Fibroblast of the conjunctiva (primary cell): Measurements from ENCODE around the gene ZNF415.
A peak's percentile ranks its signal among the peaks of the same experiment; 100 is the strongest.
"Not testable (repeated sequence)": the region's sequence is repeated elsewhere in the genome, so short reads cannot be mapped to it uniquely, and the experiment has no call there.

Source experiments
- DNase-seq: peaks from one replicate; pipeline ENCODE4 v3.0.0-alpha.2; 2010; ENCODE audit warnings: low read depth

The ZNF415 gene

GRCh38 chr19:53132141-53132991 is at the start of gene ZNF415:
ZNF415 (minus strand) TSS chr19:53132910; CDS start chr19:53122676, 10,234 bp downstream.
- DNase-seq: peak; percentile 45

DNA sequence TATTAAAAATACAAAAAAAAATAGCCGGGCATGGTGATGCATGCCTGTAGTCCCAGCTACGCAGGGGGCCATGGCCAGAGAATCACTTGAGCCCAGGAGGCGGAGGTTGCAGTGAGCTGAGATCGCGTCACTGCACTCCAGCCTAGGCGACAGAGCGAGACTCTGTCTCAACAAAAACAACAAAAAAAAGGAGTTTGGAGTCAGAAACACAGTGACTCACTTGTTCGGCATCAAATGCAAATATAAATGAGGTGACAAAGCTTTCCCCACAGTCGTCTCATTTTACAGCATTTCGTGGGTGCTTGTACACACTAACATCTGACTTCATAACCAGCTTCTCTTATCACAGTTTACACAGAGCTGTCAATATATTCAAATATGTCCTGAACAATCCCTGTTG is 49.5 kb upstream of the ZNF415 start:
- DNase-seq: no peak

GRCh38 chr19:53177986-53178385 is 45.3 kb upstream of the ZNF415 start:
- DNase-seq: no peak

DNA sequence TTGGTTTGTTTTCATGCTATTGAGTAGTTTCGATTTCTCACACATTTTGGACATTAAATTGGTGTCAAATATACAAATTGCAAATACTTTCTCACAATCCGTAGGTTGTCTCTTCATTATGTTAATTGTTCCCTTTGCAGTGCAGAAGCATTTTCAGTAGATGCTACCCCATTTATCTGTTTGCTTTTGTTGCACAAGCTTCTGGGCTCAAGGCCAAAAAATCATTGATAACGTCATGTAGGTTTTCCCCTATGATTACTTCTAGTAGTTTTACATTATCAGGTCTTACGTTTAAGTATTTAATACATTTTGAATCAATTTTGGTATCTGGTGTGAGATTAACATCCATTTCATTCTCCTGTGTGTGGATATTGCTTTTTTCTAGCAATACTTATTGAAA is 40.2 kb upstream of the ZNF415 start:
- DNase-seq: no peak

DNA sequence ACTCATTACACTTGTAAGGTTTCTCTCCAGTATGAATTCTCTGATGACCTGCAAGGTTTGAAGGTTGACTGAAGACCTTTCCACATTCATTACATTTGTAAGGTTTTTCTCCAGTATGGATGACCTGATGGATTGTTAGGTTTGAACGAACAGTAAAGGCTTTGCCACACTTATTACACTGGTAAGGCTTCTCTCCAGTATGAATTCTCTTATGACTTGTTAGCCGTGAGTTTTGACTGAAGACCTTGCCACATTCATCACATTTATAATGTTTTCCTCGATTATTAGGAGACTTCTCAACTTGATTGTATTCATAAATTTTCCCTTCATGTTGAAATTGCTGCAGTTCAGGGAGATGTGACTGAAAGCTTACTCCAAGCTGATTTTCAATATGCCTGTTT is 33.0 kb upstream of the ZNF415 start:
- no peak for DNase-seq

GRCh38 chr19:53161123-53161522 is 28.4 kb upstream of the ZNF415 start:
- DNase-seq: no peak

DNA sequence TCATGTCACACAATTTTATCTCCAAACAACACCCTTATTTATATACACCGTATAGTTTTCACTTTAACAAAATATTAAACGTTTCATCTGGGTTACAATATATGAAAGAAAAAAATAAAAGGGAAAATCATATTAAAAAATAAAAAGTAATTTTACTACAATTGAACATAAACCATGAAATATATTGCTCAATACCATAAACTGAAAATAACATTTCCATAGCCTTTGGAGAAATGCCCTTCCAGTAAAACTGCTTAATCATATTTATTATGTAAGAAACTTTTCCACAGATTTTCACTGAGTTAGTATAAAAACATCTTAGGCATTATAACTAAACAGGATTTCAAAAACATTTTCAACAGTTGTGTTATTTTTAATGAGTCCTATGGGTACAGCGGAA is 27.6 kb upstream of the ZNF415 start:
- DNase-seq: no peak

- no peak for DNase-seq
Observed at GRCh38 chr19:53158119-53158656, 25.5 kb upstream of the ZNF415 start.

- DNase-seq: no peak
Observed at GRCh38 chr19:53157626-53158025, 24.9 kb upstream of the ZNF415 start.

- DNase-seq: no peak
Observed at GRCh38 chr19:53156850-53157249, 24.1 kb upstream of the ZNF415 start.

DNA sequence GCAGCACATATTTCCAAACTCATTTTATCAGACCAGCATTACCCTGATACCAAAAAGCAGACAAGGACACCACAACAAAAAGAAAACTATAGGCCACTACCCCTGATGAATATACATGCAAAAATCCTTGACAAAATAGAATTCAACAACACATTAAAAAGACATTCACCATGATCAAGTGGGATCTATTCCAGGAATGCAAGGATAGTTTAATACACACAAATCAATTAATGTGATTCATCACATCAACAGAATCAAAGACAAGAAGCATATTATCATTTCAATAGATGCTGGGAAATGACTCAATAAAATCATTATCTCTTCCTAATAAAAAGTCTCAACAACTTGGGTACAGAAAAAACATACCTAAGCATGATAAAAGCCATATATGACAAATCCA is 14.9 kb upstream of the ZNF415 start:
- no peak for DNase-seq

- no peak for DNase-seq
Observed at GRCh38 chr19:53140351-53140750, 7.6 kb upstream of the ZNF415 start.

DNA sequence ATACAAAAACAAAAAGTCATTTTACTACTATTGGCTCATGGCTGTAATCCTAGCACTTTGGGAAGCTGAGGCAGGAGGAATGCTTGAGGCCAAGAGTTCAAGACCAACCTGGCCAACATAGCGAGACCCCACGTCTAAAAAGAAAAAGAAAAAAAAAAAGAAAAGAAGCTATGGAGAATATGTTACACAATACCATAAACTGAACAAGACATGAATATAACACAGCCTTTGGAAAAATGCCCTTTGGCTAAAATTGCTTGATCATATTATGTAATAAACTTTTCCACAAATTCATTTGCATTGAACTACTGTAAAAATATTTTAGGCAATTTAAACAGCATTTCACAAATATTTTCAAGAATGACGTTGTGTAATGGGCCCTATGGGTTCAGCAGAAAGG is 3.7 kb upstream of the ZNF415 start:
- DNase-seq: no peak

- DNase-seq: no peak
Observed at GRCh38 chr19:53131727-53132126, 983 bp downstream of the ZNF415 start.

- DNase-seq: no peak
Observed at GRCh38 chr19:53131085-53131590, 1.6 kb downstream of the ZNF415 start.

- no peak for DNase-seq
Observed at GRCh38 chr19:53130506-53130905, 2.2 kb downstream of the ZNF415 start.

DNA sequence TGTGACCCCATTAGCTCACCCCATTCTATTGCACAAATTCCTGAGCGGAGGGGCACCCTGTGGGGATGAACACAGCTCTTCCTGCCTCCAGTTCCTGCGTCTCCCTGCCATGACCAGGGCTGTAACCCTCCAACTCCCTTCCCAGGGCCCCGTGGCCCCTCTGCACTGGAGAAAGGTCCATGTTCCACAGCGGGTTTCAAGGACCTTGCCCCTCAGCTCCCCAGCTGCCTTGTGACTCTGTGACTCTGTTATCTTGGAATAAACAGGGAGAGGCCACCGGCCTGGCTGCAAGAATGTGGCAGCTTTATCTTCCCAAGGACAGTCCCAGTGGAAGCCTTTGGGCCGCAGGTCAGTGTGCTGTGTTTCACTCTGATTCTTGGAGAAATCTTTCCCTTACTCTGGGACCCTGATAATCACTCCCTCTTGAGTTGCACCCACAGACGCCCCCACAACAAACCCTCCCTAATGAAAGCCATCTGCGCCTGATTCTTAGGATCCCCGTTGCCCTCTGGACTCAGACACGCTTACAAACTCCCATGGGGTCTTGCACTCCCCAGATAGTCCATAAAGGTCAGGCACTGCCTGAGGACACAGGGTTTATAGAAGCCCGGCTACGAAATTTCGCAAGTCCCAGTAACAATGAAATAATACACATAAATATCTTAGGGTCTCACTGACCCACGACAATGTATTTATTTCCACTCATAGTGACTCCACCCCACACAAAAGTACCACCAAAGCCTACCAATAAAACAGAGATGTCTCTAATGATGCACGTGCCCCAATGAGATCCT is 5.8 kb downstream of the ZNF415 start:
- not testable (repeated sequence) for DNase-seq

DNA sequence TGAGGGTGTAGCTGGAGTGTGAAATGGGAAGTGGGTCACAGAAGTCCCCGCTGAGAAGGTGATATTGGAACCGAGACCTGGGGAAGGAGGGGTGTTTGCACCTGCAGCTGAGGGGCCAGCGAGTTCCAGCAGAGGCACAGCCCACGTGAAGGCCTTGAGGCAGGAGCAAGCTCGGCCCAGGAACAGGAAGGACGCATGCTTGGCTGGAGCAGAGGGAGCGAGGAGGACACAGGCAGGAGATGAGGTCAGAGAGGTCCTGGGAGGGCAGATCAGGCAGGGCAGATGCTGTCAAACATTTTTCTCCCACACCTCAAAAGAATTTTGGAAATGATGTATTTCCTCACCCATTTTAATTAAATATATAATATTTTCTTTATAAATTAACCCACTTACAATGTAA is 9.3 kb downstream of the ZNF415 start:
- no peak for DNase-seq

DNA sequence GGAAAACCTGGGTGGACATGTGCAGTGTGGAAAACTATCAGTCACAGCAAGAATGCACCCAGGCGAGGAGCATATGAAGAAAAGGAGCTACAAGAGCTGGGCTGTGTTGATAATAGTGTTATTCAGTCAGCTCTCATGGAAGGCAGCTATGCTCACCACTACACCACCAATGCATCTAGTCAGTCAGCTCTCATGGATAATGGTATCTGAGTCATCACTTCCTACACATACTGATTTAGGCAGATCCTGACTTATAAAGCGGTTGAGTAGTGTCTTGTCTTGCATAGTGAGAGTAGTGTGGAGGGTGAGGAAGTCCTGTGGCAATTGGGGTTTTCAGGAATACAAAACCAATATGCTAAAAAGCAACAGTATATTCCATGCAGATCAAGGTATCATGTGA is 20.4 kb downstream of the ZNF415 start:
- DNase-seq: no peak

GRCh38 chr19:53109527-53109926 is 23.2 kb downstream of the ZNF415 start:
- DNase-seq: no peak

DNA sequence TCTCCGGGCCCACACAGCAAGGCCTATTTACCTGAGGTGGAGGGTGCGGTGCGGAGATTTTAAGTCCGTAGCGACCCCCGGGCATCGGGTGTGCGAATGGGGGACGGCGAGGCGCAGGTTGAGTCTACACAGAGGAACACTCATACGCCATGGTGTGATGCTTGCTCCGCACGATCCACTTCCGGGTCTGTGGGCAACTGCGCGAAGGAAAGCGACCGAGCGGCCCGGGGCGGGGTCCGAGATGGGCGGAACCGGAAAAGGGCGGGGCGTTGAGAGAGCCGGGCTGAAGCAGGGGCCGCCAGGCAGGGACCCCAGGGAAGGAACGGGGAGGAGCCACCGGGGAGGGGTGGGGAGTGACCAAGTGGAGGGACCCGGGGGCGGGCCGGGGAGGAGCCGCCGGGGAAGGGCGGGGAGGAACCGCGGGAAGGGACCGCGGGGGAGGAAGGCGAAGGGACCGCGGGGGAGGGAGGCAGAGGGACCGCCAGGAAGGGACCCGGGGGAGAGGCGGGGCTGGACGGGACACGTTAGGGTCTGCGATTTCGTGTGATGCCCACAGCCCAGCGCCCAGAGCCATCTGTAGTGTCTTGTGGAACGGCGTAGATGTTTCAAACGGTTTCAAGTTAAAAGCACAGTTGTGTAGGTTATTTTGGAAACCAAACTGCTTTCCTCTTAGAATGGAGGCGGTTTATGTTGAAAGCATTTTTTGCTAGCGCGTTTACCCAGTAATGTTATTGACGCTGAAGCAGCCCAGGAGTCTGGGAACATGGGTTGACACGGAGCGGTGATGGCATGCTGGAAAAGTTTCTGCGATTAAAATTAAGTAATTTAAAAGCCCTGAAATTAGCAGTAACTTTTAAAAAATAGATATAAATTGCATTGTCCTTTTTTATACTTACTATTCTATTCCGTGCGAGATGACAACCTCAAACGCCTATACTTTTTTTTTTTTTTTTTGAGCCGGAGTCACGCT is 29.2 kb downstream of the ZNF415 start, which contains the start of gene ZNF160:
Gene ZNF160, minus strand, starts transcription at position 189 of the 970 bp plus-strand sequence. CDS start 17,146 bp downstream, outside the sequence.
- peak; percentile 91 for DNase-seq
